Choroid plexus epithelial cell (primary cell): ENCODE data around the gene C19orf38.
"Not testable (repeated sequence)": the region's sequence is repeated elsewhere in the genome, so short reads cannot be mapped to it uniquely, and the experiment has no call there.

Experiments
- DNase-seq: peaks from one replicate; pipeline ENCODE4 v3.0.0-alpha.2; 2010; ENCODE audit warnings: low read depth
- H3K4me3 ChIP-seq: 2 replicates; pipeline ENCODE4 v1.5.1; 2011; ENCODE audit warnings: low read depth, mild to moderate bottlenecking, control low read depth, low read length, moderate library complexity
- CTCF ChIP-seq: conservative IDR thresholded peaks from 2 replicates; pipeline ENCODE4 v1.5.1; 2011; ENCODE audit warnings: low read depth, mild to moderate bottlenecking, control low read depth, inconsistent platforms, low read length, moderate library complexity

The C19orf38 gene

GRCh38 chr19:10862561-10863106 lies 14.4 kb downstream of the C19orf38 start:
- no peak overlapping the region for H3K4me3 ChIP-seq
- no peak for TF ChIP-seq CTCF
- no peak for DNase-seq

DNA sequence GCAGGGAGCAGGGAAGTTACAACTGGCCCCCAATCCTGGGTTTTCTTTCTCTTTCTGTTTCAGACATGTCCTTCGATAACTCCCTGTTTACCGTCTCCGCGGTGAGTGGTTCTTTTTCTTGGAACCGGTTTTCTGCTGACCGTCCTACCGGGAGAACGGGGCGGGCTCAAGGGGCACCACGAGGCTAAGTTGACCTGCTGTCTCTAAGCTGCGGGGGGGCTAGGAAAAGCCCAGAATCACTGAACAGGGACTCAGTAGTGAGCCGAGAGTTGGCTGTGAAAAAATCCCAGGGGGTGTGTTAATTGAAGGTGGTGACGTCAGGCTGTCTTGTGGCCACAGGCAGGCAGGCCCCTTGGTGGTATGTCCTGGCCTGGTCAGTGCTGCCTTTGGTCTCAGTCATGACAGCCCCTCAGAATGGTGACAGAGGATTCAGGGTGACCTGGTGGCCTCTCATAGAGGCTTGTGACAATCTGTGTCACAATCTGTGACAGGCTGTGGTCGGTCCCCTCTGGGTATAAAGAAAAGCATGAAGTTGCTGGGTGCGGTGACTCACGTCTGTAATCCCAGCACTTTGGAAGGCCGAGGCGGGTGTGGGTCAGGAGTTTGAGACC lies 15.0 kb downstream of the C19orf38 start:
- DNase-seq: peak; percentile 84
- H3K4me3 ChIP-seq: no peak overlapping the region
- TF ChIP-seq CTCF: no peak

DNA sequence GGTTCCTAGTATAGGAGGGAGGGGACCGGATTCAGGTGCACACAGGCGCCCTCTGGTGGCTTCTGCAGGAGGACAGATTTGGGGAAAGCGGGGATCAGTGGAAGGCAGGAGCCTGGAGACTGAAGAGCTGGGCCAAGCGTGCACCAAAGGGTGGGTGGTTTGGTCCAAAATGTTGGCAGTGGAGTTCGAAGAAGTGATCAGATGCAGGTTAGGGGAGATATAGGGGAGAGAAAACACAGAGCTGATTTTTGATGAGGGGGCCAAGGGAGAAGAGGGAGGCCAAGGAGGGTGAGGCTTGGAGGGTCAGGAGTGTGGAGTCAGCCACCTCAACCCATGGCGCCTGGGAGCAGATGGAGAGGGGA lies 16.3 kb downstream of the C19orf38 start:
- DNase-seq: peak; percentile 82

GRCh38 chr19:10866495-10866894 lies 18.3 kb downstream of the C19orf38 start:
- no peak overlapping the region for H3K4me3 ChIP-seq
- no peak for TF ChIP-seq CTCF
- DNase-seq: no peak

More for the DNA sequence above, 16.3 kb downstream of the C19orf38 start:
- TF ChIP-seq CTCF: peak; percentile 95
- H3K4me3 ChIP-seq: no peak overlapping the region

DNA sequence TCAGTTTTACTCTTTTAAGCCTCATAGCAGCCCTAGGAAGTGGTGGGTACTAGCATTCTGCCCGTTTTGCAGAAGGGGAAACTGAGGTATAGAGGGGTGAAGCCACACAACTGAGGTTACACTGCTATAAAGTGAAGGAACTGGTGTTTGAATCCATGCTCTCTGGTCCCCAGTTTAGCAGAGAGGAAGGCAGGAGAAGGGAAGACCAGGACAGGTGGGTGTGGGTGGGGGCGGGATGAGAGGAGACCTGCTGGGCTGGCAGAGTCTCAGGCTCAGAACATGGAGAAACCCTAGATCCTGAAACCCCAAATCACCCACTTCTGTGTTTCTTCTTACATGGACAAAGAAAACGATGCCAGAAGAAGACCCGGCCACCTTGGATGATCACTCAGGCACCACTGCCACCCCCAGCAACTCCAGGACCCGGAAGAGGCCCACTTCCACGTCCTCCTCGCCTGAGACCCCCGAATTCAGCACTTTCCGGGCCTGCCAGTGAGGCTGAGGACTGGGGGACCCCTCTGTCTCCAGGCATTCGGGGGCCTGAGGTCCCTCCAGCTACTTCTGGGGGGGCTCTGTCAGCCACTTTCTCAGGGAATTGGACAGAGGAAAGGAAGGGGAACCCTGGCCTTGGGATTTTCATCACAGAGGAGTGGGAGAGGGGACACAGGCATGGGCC lies 20.8 kb downstream of the C19orf38 start:
- no peak overlapping the region for H3K4me3 ChIP-seq
- TF ChIP-seq CTCF: no peak

GRCh38 chr19:10869872-10870311 lies 21.7 kb downstream of the C19orf38 start:
- DNase-seq, H3K4me3 ChIP-seq: not testable (repeated sequence)

More for the DNA sequence above, 20.8 kb downstream of the C19orf38 start:
- no peak for DNase-seq

- no peak for DNase-seq
- no peak for TF ChIP-seq CTCF
These were observed 22.3 kb downstream of the C19orf38 start for GRCh38 chr19:10870501-10870954.

More at GRCh38 chr19:10870501-10870954, 22.3 kb downstream of the C19orf38 start:
- peak overlapping the region; percentile 68 for H3K4me3 ChIP-seq
